ENCODE data around the gene TMEM52.

GRCh38 chr1:1869469-1869868 lies 49.6 kb downstream of the TMEM52 start:
- TF ChIP-seq POLR2A (IDR thresholded peaks at IDR 0.05) = no peak
- TF ChIP-seq CTCF (IDR thresholded peaks at IDR 0.05) = no peak
- TF ChIP-seq POLR2AphosphoS5 (IDR thresholded peaks at IDR 0.05) = no peak

Measured in prostate gland (tissue), 2 donors.